Measurements from ENCODE around the gene ATP5PB.

Gene ATP5PB

DNA sequence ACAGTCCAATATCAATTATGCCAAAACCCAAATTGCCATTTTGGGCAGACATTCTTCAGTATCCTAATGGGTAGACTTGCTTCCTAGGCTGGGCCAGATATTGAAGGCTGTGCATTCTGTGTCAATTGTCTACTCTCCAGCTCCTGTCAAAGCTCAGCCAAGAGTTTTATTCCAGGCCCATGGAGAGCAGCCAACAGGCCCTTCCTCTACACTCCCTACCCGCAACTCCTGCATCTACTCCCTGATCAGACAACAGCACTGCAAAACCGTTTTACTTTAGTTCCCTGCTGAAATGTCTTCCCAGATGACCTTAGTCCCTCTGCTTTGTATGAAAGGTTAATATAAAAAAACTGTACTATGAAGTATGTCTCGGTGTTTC is 60.7 kb downstream of the ATP5PB start:
- no peak for DNase-seq (ENCODE audit: low read depth)
- TF ChIP-seq, protein P1, sequence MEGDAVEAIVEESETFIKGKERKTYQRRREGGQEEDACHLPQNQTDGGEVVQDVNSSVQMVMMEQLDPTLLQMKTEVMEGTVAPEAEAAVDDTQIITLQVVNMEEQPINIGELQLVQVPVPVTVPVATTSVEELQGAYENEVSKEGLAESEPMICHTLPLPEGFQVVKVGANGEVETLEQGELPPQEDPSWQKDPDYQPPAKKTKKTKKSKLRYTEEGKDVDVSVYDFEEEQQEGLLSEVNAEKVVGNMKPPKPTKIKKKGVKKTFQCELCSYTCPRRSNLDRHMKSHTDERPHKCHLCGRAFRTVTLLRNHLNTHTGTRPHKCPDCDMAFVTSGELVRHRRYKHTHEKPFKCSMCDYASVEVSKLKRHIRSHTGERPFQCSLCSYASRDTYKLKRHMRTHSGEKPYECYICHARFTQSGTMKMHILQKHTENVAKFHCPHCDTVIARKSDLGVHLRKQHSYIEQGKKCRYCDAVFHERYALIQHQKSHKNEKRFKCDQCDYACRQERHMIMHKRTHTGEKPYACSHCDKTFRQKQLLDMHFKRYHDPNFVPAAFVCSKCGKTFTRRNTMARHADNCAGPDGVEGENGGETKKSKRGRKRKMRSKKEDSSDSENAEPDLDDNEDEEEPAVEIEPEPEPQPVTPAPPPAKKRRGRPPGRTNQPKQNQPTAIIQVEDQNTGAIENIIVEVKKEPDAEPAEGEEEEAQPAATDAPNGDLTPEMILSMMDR (IDR thresholded peaks at IDR 0.05; ENCODE audit: insufficient read depth, low read depth, low read length, missing control alignments): no peak
- no peak overlapping the region for H3K4me3 ChIP-seq (ENCODE audit: low read length)

DNA sequence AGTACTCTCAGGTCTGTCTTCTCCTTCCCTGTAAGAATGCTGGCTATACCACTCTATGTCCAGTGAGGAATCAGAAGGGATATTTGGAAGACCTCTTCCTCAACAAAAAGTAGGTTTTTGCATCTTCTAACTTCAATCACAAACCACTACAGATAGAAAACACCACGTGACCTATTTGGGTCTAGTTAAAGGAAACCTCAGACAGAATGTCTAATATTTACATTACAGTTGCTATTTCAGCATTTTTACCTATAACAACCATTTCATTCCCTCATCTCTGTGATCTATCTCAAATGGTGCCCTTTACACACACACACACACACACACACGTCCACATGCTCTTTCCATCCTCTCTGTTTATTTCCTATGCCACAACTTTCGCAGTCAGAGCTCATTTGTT is 62.1 kb downstream of the ATP5PB start:
- DNase-seq (ENCODE audit: low read depth): no peak
- H3K4me3 ChIP-seq (ENCODE audit: low read length): no peak overlapping the region
- TF ChIP-seq, protein P1 (IDR thresholded peaks at IDR 0.05; ENCODE audit: insufficient read depth, low read depth, low read length, missing control alignments): no peak
